ENCODE results near the gene ADH1B. TPM values are rescaled to one million over a fixed set of nuclear protein-coding genes. Genes with fewer than 3 reads are reported as not detected.

Gene ADH1B
- total and polyA plus RNA-seq, 2 experiments from 2014 or later, result not detected

GRCh38 chr4:99339172-99339571, 18.0 kb upstream of the ADH1B start (continued):
- TF ChIP-seq ZNF462 (CRISPR knock-in tag; IDR thresholded peaks at IDR 0.05) (no peak), EZH2 (IDR thresholded peaks at IDR 0.05; ENCODE audit: low read depth, unreplicated experiment) (no peak)

- Mint-ChIP-seq H3K4me3 (no peak overlapping the region), H3K36me3 (ENCODE audit: low read depth) (no peaks in the 10 kb centered on the region), H3K27me3 (ENCODE audit: insufficient read depth, low read depth, poor library complexity) (no peaks in the 10 kb centered on the region), H3K27ac (no peak overlapping the region), H3K9me3 (no peaks in the 10 kb centered on the region), H3K4me1 (no peaks in the 10 kb centered on the region; the same call in 2 of the 3 replicates)
- H3F3A ChIP-seq (replicated peaks; ENCODE audit: low read depth), result no peaks in the 10 kb centered on the region
- H2AFZ ChIP-seq, result no peak overlapping the region
- DNase-seq (ENCODE audit: low spot score), result no peak
- no peak overlapping the region for H3K4me3 ChIP-seq
- no peaks in the 10 kb centered on the region for H4K20me1 ChIP-seq (replicated peaks; ENCODE audit: insufficient read depth)
- no peak overlapping the region for H3K27ac ChIP-seq (ENCODE audit: low read depth)
- H3K27me3 ChIP-seq (ENCODE audit: insufficient read depth), result no peaks in the 10 kb centered on the region
- no peaks in the 10 kb centered on the region for H3K36me3 ChIP-seq (ENCODE audit: insufficient read depth)
- TF ChIP-seq NANOG (IDR thresholded peaks at IDR 0.05; ENCODE audit: borderline replicate concordance) (no peak), EZH2phosphoT487 (IDR thresholded peaks at IDR 0.05; ENCODE audit: unreplicated experiment) (no peak), ZNF331 (CRISPR knock-in tag; IDR thresholded peaks at IDR 0.05; ENCODE audit: low read depth) (no peak), POLR2AphosphoS5 (IDR thresholded peaks at IDR 0.05; ENCODE audit: low read depth) (no peak), STAT1 (IDR thresholded peaks at IDR 0.05; ENCODE audit: unreplicated experiment) (no peak), ETS1 (IDR thresholded peaks at IDR 0.05) (no peak), ZNF462 (CRISPR knock-in tag; IDR thresholded peaks at IDR 0.05) (no peak)
- no peak overlapping the region for H3K4me2 ChIP-seq
- H3K9me2 ChIP-seq (ENCODE audit: insufficient read depth), result no peaks in the 10 kb centered on the region
- no peaks in the 10 kb centered on the region for H3K4me1 ChIP-seq (ENCODE audit: insufficient read depth)
- H3K79me2 ChIP-seq (replicated peaks; ENCODE audit: insufficient read depth), result no peaks in the 10 kb centered on the region
- ATAC-seq, result no peak
Observed at GRCh38 chr4:99336553-99336952, 15.4 kb upstream of the ADH1B start.

All from GM23338 (cell line).